ENCODE results near the gene TUT1.

- TF ChIP-seq CTCF (IDR thresholded peaks at IDR 0.05) = no peak
- no peak for TF ChIP-seq POLR2A (IDR thresholded peaks at IDR 0.05)
These were observed 31.3 kb upstream of the TUT1 start for GRCh38 chr11:62622476-62623089.

Measured in thyroid gland (tissue), 4 donors.